Right lobe of liver (tissue), 4 donors: Measurements from ENCODE around the gene PDE4B.

ENCODE experiments used
- POLR2A ChIP-seq: fragments of 450-650 bp; IDR thresholded peaks from one replicate; pipeline ENCODE4 v1.6.1; 2017; ENCODE audit warnings: antibody characterized with exemption, mild to moderate bottlenecking
- TF ChIP-seq, protein P1 (sequence below), 4 donors: fragments of 200-600 bp in 3 of 4; fragments of 450-650 bp in 1 of 4; IDR thresholded peaks; one replicate each; pipeline versions ENCODE4 v1.5.1 to v1.8.0; 2016 to 2022; ENCODE audit warnings: antibody characterized with exemption in 4 of 4, mild to moderate bottlenecking in 2 of 4
- donor health status: DM: no; HTN: no; CAD: no.
- donor health status: DM: no; HTN: no; CAD: no.
- donor health status: DM: no; HTN: yes; CAD: no.

DNA sequence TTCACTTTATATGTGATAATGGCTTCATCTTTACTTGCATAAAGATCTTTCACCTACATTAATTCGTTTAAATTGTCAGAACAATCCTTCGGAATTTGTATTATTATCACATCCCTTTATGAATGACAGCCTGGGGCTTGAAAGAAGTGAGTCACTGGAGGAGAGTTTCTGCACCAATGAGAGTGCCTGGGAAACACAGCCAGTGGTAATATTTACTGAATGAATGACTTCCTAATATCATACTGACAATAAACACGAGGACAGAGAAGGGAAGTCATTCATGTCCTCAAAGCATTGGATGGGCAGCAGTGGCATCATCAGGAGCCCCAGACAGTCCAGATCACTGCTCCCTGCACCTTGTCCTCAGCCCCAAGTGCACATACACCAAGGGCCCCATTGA is 40.7 kb upstream of the PDE4B start:
- TF ChIP-seq, protein P1, sequence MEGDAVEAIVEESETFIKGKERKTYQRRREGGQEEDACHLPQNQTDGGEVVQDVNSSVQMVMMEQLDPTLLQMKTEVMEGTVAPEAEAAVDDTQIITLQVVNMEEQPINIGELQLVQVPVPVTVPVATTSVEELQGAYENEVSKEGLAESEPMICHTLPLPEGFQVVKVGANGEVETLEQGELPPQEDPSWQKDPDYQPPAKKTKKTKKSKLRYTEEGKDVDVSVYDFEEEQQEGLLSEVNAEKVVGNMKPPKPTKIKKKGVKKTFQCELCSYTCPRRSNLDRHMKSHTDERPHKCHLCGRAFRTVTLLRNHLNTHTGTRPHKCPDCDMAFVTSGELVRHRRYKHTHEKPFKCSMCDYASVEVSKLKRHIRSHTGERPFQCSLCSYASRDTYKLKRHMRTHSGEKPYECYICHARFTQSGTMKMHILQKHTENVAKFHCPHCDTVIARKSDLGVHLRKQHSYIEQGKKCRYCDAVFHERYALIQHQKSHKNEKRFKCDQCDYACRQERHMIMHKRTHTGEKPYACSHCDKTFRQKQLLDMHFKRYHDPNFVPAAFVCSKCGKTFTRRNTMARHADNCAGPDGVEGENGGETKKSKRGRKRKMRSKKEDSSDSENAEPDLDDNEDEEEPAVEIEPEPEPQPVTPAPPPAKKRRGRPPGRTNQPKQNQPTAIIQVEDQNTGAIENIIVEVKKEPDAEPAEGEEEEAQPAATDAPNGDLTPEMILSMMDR (IDR thresholded peaks at IDR 0.05), result no peak
- no peak for TF ChIP-seq POLR2A
